Medulla oblongata (tissue), 1 donor: ENCODE results near the gene UNC50.
"Not testable (repeated sequence)": the region's sequence is repeated elsewhere in the genome, so short reads cannot be mapped to it uniquely, and the experiment has no call there.

Experiments
- DNase-seq: peaks from one replicate; pipeline ENCODE4 v3.0.0-alpha.2; 2015; ENCODE audit errors: extremely low spot score

The UNC50 gene

GRCh38 chr2:98608962-98609604 lies 694 bp downstream of the UNC50 start:
- peak; percentile 16 for DNase-seq

GRCh38 chr2:98614024-98614739 lies 5.8 kb downstream of the UNC50 start:
- no peak for DNase-seq

- no peak for DNase-seq
These were observed 7.1 kb downstream of the UNC50 start for GRCh38 chr2:98615481-98615880.

GRCh38 chr2:98617149-98617548 lies 8.8 kb downstream of the UNC50 start:
- DNase-seq = no peak

GRCh38 chr2:98623657-98624056 lies 15.3 kb downstream of the UNC50 start:
- DNase-seq = no peak

- no peak for DNase-seq
These were observed 24.0 kb downstream of the UNC50 start for GRCh38 chr2:98632351-98632750.

- no peak for DNase-seq
These were observed 26.2 kb downstream of the UNC50 start for GRCh38 chr2:98634406-98635092.

GRCh38 chr2:98637401-98638147 lies 29.2 kb downstream of the UNC50 start:
- DNase-seq = no peak

GRCh38 chr2:98643496-98644100 lies 35.2 kb downstream of the UNC50 start:
- DNase-seq = no peak

- DNase-seq = no peak
These were observed 39.2 kb downstream of the UNC50 start for GRCh38 chr2:98647636-98648035.

- DNase-seq = no peak
These were observed 40.1 kb downstream of the UNC50 start for GRCh38 chr2:98648451-98648850.

- peak; percentile 94 for DNase-seq
These were observed 41.0 kb downstream of the UNC50 start for GRCh38 chr2:98649135-98649991.

- no peak for DNase-seq
These were observed 41.6 kb downstream of the UNC50 start for GRCh38 chr2:98649992-98650375.

- no peak for DNase-seq
These were observed 42.6 kb downstream of the UNC50 start for GRCh38 chr2:98650998-98651397.

GRCh38 chr2:98654699-98655495 lies 46.5 kb downstream of the UNC50 start:
- peak; percentile 41 for DNase-seq

- no peak for DNase-seq
These were observed 48.4 kb downstream of the UNC50 start for GRCh38 chr2:98656800-98657199.

GRCh38 chr2:98658816-98659490 lies 50.6 kb downstream of the UNC50 start:
- no peak for DNase-seq

- DNase-seq = not testable (repeated sequence)
These were observed 51.1 kb downstream of the UNC50 start for GRCh38 chr2:98659491-98659840.

GRCh38 chr2:98663511-98664090 lies 55.2 kb downstream of the UNC50 start:
- DNase-seq = no peak
